Measurements from ENCODE around the gene TLE4. TPM values are rescaled to one million over a fixed set of nuclear protein-coding genes. Genes with fewer than 3 reads are reported as not detected.
A peak's percentile ranks its signal among the peaks of the same experiment; 100 is the strongest.

The TLE4 gene
- total RNA-seq, 2 donors from 2014 or later = 50.9 to 73.6 TPM

- H3K4me1 Mint-ChIP-seq (ENCODE audit: low read depth in 2 of 2) = peaks cover 44 to 46% of the 10 kb centered on the region in 2 donors
Observed at GRCh38 chr9:79693750-79694149, 122.0 kb downstream of the TLE4 start.

GRCh38 chr9:79694208-79694607, 122.4 kb downstream of the TLE4 start:
- no peak overlapping the region for H3K4me3 Mint-ChIP-seq
- no peaks in the 10 kb centered on the region for H3K9me3 Mint-ChIP-seq
- H3K4me1 Mint-ChIP-seq (ENCODE audit: low read depth in 2 of 2) = peaks cover 39 to 42% of the 10 kb centered on the region in 2 donors
- H3K27me3 Mint-ChIP-seq = no peaks in the 10 kb centered on the region
- no peak overlapping the region for H3K27ac Mint-ChIP-seq
- DNase-seq (ENCODE audit: low spot score) (no peak), ATAC-seq (no peak)
- no peaks in the 10 kb centered on the region for H3K36me3 Mint-ChIP-seq

More at GRCh38 chr9:79693750-79694149, 122.0 kb downstream of the TLE4 start:
- H3K9me3 Mint-ChIP-seq = no peaks in the 10 kb centered on the region
- no peak overlapping the region for H3K27ac Mint-ChIP-seq
- ATAC-seq = no peak
- no peak for DNase-seq (ENCODE audit: low spot score)
- H3K27me3 Mint-ChIP-seq = no peaks in the 10 kb centered on the region
- H3K4me3 Mint-ChIP-seq = no peak overlapping the region
- no peaks in the 10 kb centered on the region for H3K36me3 Mint-ChIP-seq

GRCh38 chr9:79694676-79695400, 123.1 kb downstream of the TLE4 start:
- no peak for DNase-seq (ENCODE audit: low spot score)
- H3K27ac Mint-ChIP-seq = peak overlapping the region in 1 of 2 donors; percentile 2
- H3K36me3 Mint-ChIP-seq = no peaks in the 10 kb centered on the region
- peak in 1 of 2 donors; percentile 66 for ATAC-seq
- no peaks in the 10 kb centered on the region for H3K9me3 Mint-ChIP-seq
- H3K27me3 Mint-ChIP-seq = no peaks in the 10 kb centered on the region
- no peak overlapping the region for H3K4me3 Mint-ChIP-seq
- H3K4me1 Mint-ChIP-seq (ENCODE audit: low read depth in 2 of 2) = peaks cover 38 to 45% of the 10 kb centered on the region in 2 donors

- H3K27me3 Mint-ChIP-seq = no peaks in the 10 kb centered on the region
- H3K4me1 Mint-ChIP-seq (ENCODE audit: low read depth in 2 of 2) = peaks cover 37 to 48% of the 10 kb centered on the region in 2 donors
- DNase-seq (ENCODE audit: low spot score) (peak; percentile 64), ATAC-seq (peak; percentile 43 to 68)
- no peaks in the 10 kb centered on the region for H3K36me3 Mint-ChIP-seq
- no peaks in the 10 kb centered on the region for H3K9me3 Mint-ChIP-seq
- peak overlapping the region in 1 of 2 donors; percentile 2 for H3K27ac Mint-ChIP-seq
- peak overlapping the region; percentile 26 for H3K4me3 Mint-ChIP-seq
Observed at GRCh38 chr9:79695531-79696175, 123.9 kb downstream of the TLE4 start.

DNA sequence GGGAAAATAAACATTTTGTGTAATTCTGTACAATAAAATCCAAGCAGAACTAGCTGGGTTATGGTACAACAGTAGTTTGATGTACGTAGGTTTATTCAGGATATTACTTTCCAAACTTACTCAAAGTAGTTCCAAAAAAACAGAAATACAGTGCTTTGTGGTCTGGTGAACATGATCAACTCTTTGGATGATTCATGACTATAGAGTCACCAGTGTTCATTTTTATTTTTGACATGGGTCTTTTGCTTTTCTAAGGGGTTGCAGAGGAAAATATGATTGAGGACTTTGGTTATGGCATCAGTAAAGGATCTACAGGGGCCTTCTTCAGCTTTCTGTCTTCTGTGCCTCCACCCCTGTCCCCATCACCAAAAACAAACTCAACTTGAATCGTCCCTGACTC, 127.2 kb downstream of the TLE4 start:
- DNase-seq (ENCODE audit: low spot score) = no peak
- Mint-ChIP-seq H3K36me3 (no peaks in the 10 kb centered on the region), H3K27me3 (no peaks in the 10 kb centered on the region), H3K9me3 (no peaks in the 10 kb centered on the region), H3K4me1 (ENCODE audit: low read depth in 2 of 2) (peaks cover 48 to 53% of the 10 kb centered on the region in 2 donors), H3K4me3 (no peak overlapping the region), H3K27ac (no peak overlapping the region)
- ATAC-seq = no peak

- no peak overlapping the region for H3K27ac Mint-ChIP-seq
- no peaks in the 10 kb centered on the region for H3K36me3 Mint-ChIP-seq
- H3K4me1 Mint-ChIP-seq (ENCODE audit: low read depth in 2 of 2) = peaks cover 45 to 48% of the 10 kb centered on the region in 2 donors
- DNase-seq (ENCODE audit: low spot score) (no peak), ATAC-seq (no peak)
- H3K27me3 Mint-ChIP-seq = no peaks in the 10 kb centered on the region
- no peaks in the 10 kb centered on the region for H3K9me3 Mint-ChIP-seq
- no peak overlapping the region for H3K4me3 Mint-ChIP-seq
Observed at GRCh38 chr9:79699479-79699878, 127.7 kb downstream of the TLE4 start.

DNA sequence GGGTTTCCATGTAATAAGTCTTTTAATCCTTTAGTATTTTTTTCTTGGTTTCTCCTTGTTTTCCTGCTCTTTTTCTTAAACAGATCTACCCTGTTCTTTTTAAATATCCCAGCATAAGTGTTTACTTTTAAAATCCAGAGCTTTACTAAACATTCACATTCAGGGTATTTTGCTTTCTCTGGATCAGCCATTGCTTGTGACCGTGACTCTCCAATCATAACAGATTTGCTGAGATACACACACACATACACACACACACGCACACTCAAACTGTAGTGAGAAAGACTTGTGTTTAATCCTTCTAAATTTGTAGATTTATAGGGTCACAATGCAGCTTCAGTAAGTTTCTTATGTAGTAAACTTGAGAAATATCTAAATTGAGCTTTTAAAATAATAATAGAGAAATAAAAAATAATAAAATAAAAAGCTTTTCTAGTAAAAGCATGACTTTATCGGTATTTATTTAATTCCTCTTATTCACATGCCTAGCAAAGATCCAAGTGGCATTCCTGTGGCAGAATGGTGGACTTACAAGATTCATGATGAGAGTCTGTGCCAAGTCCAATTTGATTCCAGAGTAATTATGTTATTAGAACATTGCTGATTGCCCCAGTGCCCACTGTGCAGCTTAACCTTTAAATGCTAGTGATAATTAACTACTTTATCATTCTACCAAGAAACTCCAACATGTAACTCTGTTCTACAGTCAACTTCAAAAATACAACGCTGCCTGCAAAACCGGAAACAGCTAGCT, 129.0 kb downstream of the TLE4 start:
- no peak overlapping the region for H3K27ac Mint-ChIP-seq

DNA sequence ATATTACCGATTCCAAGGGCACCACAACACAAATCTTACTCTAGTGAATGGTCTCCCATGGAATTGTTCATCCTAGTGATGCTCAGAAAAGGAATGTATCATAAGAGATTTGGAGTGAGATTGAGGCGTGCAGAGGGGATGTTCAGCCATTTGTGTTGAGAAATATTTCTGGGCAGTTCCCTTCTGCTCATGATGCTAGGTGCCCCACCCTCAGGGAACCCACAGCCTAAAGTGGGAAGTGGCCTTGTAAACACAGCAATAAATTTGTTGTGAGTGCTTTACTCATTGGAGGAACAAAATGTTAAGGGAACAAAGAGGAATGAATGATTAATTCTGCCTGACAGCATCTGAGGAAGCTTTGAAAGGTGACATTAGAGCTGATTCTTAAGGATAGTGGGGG, 129.9 kb downstream of the TLE4 start:
- H3K4me1 Mint-ChIP-seq (ENCODE audit: low read depth in 2 of 2) = peaks cover 46% of the 10 kb centered on the region in 2 donors
- DNase-seq (ENCODE audit: low spot score) (no peak), ATAC-seq (no peak)
- peak overlapping the region in 1 of 2 donors; percentile 9 for H3K27ac Mint-ChIP-seq
- H3K36me3 Mint-ChIP-seq = peaks cover 6% of the 10 kb centered on the region
- no peaks in the 10 kb centered on the region for H3K27me3 Mint-ChIP-seq
- no peak overlapping the region for H3K4me3 Mint-ChIP-seq
- no peaks in the 10 kb centered on the region for H3K9me3 Mint-ChIP-seq

More for the DNA sequence above, 129.0 kb downstream of the TLE4 start:
- Mint-ChIP-seq H3K9me3 (no peaks in the 10 kb centered on the region), H3K27me3 (no peaks in the 10 kb centered on the region), H3K4me1 (ENCODE audit: low read depth in 2 of 2) (peaks cover 44 to 48% of the 10 kb centered on the region in 2 donors), H3K36me3 (peaks cover 6% of the 10 kb centered on the region), H3K4me3 (no peak overlapping the region)
- DNase-seq (ENCODE audit: low spot score) (no peak), ATAC-seq (no peak)

GRCh38 chr9:79705704-79706103, 133.9 kb downstream of the TLE4 start:
- no peak overlapping the region for H3K4me3 Mint-ChIP-seq
- H3K27ac Mint-ChIP-seq = peak overlapping the region in 1 of 2 donors; percentile 33
- H3K4me1 Mint-ChIP-seq (ENCODE audit: low read depth in 2 of 2) = peaks cover 45 to 58% of the 10 kb centered on the region in 2 donors
- DNase-seq (ENCODE audit: low spot score) = no peak
- H3K9me3 Mint-ChIP-seq = no peaks in the 10 kb centered on the region
- ATAC-seq = no peak
- no peaks in the 10 kb centered on the region for H3K27me3 Mint-ChIP-seq
- H3K36me3 Mint-ChIP-seq = peaks cover 18% of the 10 kb centered on the region

DNA sequence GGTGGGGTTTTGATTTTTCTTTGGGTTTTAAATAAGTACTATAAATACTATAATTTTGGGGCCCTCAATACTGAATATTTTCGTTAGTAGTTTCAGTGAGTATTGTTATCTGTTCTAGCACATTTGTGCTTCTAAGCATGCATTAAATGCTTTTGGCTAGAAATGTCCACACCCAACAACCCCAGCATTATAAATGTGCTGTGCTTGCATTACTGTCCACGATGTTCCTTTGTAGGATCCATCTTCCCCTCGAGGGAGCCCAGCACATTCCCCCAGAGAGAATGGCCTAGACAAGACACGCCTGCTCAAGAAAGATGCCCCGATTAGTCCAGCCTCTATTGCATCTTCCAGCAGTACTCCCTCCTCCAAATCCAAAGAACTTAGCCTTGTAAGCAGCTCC, 134.7 kb downstream of the TLE4 start:
- Mint-ChIP-seq H3K27ac (peak overlapping the region in 1 of 2 donors; percentile 52), H3K4me3 (peak overlapping the region; percentile 38), H3K9me3 (no peaks in the 10 kb centered on the region), H3K4me1 (ENCODE audit: low read depth in 2 of 2) (peaks cover 48 to 61% of the 10 kb centered on the region in 2 donors), H3K36me3 (peaks cover 24% of the 10 kb centered on the region), H3K27me3 (no peaks in the 10 kb centered on the region)
- DNase-seq (ENCODE audit: low spot score) (no peak), ATAC-seq (no peak)

- H3K36me3 Mint-ChIP-seq = peaks cover 24% of the 10 kb centered on the region
- no peaks in the 10 kb centered on the region for H3K9me3 Mint-ChIP-seq
- peaks cover 43 to 56% of the 10 kb centered on the region in 2 donors for H3K4me1 Mint-ChIP-seq (ENCODE audit: low read depth in 2 of 2)
- DNase-seq (ENCODE audit: low spot score) (peak; percentile 64), ATAC-seq (peak; percentile 75 to 80)
- peak overlapping the region; percentile 52 to 64 for H3K27ac Mint-ChIP-seq
- H3K27me3 Mint-ChIP-seq = no peaks in the 10 kb centered on the region
- H3K4me3 Mint-ChIP-seq = peak overlapping the region; percentile 38
Observed at GRCh38 chr9:79707589-79707988, 135.8 kb downstream of the TLE4 start.

DNA sequence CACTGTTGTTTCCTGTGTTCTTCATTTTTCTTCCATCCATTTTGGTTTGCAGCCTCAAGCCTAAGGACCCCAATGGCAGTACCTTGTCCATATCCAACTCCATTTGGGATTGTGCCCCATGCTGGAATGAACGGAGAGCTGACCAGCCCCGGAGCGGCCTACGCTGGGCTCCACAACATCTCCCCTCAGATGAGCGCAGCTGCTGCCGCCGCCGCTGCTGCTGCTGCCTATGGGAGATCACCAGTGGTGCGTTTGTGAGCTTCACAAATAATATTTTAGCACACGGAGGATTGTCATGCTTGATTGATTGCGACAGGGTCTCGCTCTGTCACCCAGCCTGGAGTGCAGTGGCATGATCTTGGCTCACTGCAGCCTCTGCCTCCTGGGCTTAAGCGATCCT, 136.8 kb downstream of the TLE4 start:
- no peak for DNase-seq (ENCODE audit: low spot score)
- no peak for ATAC-seq
- H3K4me3 Mint-ChIP-seq = no peak overlapping the region
- peaks cover 28% of the 10 kb centered on the region for H3K36me3 Mint-ChIP-seq
- no peak overlapping the region for H3K27ac Mint-ChIP-seq
- no peaks in the 10 kb centered on the region for H3K9me3 Mint-ChIP-seq
- peaks cover 44 to 51% of the 10 kb centered on the region in 2 donors for H3K4me1 Mint-ChIP-seq (ENCODE audit: low read depth in 2 of 2)
- H3K27me3 Mint-ChIP-seq = no peaks in the 10 kb centered on the region

DNA sequence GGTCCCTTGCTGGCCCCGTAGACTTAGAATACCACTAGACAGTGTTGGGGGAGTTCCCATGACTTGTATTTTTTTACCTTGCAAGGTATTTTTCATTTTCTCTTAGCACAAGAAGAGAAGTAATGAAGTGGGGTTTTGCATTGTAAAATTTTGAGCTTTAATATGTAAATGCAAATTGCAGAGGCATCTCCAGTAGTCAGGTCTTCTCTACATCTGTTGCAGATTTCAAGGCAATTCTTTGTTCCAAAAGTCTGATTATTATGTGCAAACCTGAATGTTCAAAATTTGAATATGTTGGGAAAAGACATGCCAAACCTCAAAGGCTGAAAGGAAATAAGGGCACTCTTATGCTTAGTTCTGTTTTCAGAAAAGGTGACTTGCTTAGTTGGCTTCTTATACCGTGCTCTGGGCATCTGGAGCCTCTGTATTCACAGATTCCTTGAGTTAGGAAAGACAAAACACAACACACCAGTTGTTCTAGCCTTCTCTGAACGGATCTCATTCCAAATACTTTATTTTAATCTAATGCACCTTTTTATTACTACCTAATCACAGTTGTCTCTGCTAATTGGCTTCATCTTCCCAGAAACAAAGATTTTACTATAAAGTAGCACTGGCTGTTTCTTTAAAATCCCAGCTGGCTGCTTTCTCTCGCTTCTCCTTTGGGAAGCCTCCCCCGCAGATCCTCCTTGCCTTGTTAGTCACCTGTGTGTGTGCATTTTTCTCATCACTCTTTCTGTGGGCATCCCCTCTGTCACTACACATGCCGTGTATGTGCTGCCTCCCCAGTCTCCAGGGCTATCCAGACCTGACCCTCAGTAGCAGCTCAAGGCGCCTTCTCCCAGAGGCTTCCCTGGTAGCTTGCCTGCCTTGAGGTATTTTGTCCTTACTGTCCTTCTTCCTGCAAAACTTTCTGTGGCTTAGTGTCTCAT, 138.2 kb downstream of the TLE4 start:
- Mint-ChIP-seq H3K27ac (no peak overlapping the region), H3K27me3 (no peaks in the 10 kb centered on the region), H3K4me3 (no peak overlapping the region), H3K4me1 (ENCODE audit: low read depth in 2 of 2) (peaks cover 45 to 47% of the 10 kb centered on the region in 2 donors), H3K36me3 (peaks cover 37% of the 10 kb centered on the region), H3K9me3 (no peaks in the 10 kb centered on the region)
- DNase-seq (ENCODE audit: low spot score) (no peak), ATAC-seq (no peak)
